Endodermal cell (in vitro differentiated cells): ENCODE results near the gene FGFR4. TPM values are rescaled to one million over a fixed set of nuclear protein-coding genes. Genes with fewer than 3 reads are reported as not detected.

ENCODE experiments used
- DNase-seq: peaks from one replicate; pipeline ENCODE4 v3.0.0-alpha.2; 2017
- H3K27ac ChIP-seq: 2 replicates; pipeline ENCODE4 v1.5.1; 2013; ENCODE audit warnings: mild to moderate bottlenecking, low read depth, low read length, moderate library complexity
- H3K27me3 ChIP-seq: 2 replicates; pipeline ENCODE4 v1.6.1; 2013; ENCODE audit warnings: mild to moderate bottlenecking, low read length, moderate library complexity; ENCODE audit not compliant: insufficient read depth, control insufficient read depth, poor library complexity, severe bottlenecking
- H3K36me3 ChIP-seq: 2 replicates; pipeline ENCODE4 v1.7.0; 2013; ENCODE audit warnings: mild to moderate bottlenecking, low read length, moderate library complexity; ENCODE audit not compliant: control insufficient read depth, insufficient read depth
- H3K4me1 ChIP-seq: one replicate; pipeline ENCODE4 v1.7.0; 2013; ENCODE audit warnings: low read length; ENCODE audit not compliant: control insufficient read depth, insufficient read depth
- H3K4me3 ChIP-seq: 2 replicates; pipeline ENCODE4 v1.5.1; 2013; ENCODE audit warnings: mild to moderate bottlenecking, low read length, moderate library complexity
- H3K9ac ChIP-seq: 2 replicates; pipeline ENCODE4 v1.6.1; 2013; ENCODE audit warnings: mild to moderate bottlenecking, low read length, moderate library complexity; ENCODE audit not compliant: poor library complexity, severe bottlenecking; ENCODE audit errors: extremely low read depth
- H3K9me3 ChIP-seq: 2 replicates; pipeline ENCODE4 v1.6.1; 2013; ENCODE audit warnings: mild to moderate bottlenecking, low read length, moderate library complexity; ENCODE audit not compliant: control insufficient read depth
- H3K27ac Mint-ChIP-seq: 2 replicates; pipeline ENCODE4 v1.8.0; 2020; ENCODE audit warnings: mixed read lengths
- H3K27me3 Mint-ChIP-seq: 2 replicates; pipeline ENCODE4 v1.8.0; 2021; ENCODE audit warnings: mild to moderate bottlenecking, mixed read lengths; ENCODE audit not compliant: insufficient read depth
- H3K36me3 Mint-ChIP-seq: 2 replicates; pipeline ENCODE4 v1.8.0; 2020; ENCODE audit warnings: low read depth, mixed read lengths
- H3K4me1 Mint-ChIP-seq: 2 replicates; pipeline ENCODE4 v1.8.0; 2020; ENCODE audit warnings: mixed read lengths
- H3K4me3 Mint-ChIP-seq: 2 replicates; pipeline ENCODE4 v1.8.0; 2020; ENCODE audit warnings: mild to moderate bottlenecking, moderate library complexity, mixed read lengths
- H3K9me3 Mint-ChIP-seq: 2 replicates; pipeline ENCODE4 v1.8.0; 2020; ENCODE audit warnings: mild to moderate bottlenecking, mixed read lengths
- CTCF ChIP-seq: fragments of 200-600 bp; sonication (generic); conservative IDR thresholded peaks from 2 replicates; pipeline ENCODE4 v1.5.0; 2021; ENCODE audit warnings: antibody characterized with exemption, mild to moderate bottlenecking
- WGBS, 2 experiments: methylation state at CpG; one replicate each; pipeline versions ENCODE4 v1.1.5 to v1.1.7; 2013; ENCODE audit warnings: missing lambda C conversion rate in 2 of 2, mixed read lengths in 1 of 2; ENCODE audit not compliant: insufficient coverage in 1 of 2, insufficient read length in 1 of 2; 5-methylcytosine and 5-hydroxymethylcytosine counted together
- total RNA-seq, 2 donors: library from RNA; stranded (reverse); fragmentation: NEBNext Ultra II Directional in 1 of 2; extraction: Animal tissue kit (Norgen Biotek cat#: 25700) in 1 of 2; gene quantifications; 2 replicates in 1 of 2; 3 replicates in 1 of 2; pipeline ENCODE4 v1.2.1, GENCODE V29; 2021

FGFR4 gene
- total RNA-seq, 2 donors from 2014 or later: 123 to 131 TPM

- Histone ChIP-seq H3K9me3 (peaks cover 7% of the 10 kb centered on the region), H3K4me3 (peak overlapping the region; percentile 93), H3K36me3 (peaks cover 40% of the 10 kb centered on the region), H3K9ac (peak overlapping the region; percentile 65), H3K4me1 (peaks cover 7% of the 10 kb centered on the region), H3K27me3 (no peaks in the 10 kb centered on the region), H3K27ac (peak overlapping the region; percentile 87)
- WGBS, 2 experiments: 0 to 1% methylated on average over 22 to 77 of the region's 83 CpGs
- Mint-ChIP-seq H3K9me3 (no peaks in the 10 kb centered on the region), H3K36me3 (peaks cover 40% of the 10 kb centered on the region), H3K4me3 (peak overlapping the region; percentile 78), H3K27me3 (no peaks in the 10 kb centered on the region), H3K27ac (peak overlapping the region; percentile 94), H3K4me1 (peaks cover 35% of the 10 kb centered on the region)
- TF ChIP-seq CTCF: no peak
- peak; percentile 92 for DNase-seq
These were observed 47.4 kb downstream of the FGFR4 start for GRCh38 chr5:177133853-177134696.

- 30 to 34% methylated on average over 10 to 13 of the region's 13 CpGs for WGBS, 2 experiments
- H3K4me3 Mint-ChIP-seq: peak overlapping the region; percentile 78
- no peak for DNase-seq
- Histone ChIP-seq H3K36me3 (peaks cover 46% of the 10 kb centered on the region), H3K4me1 (peaks cover 7% of the 10 kb centered on the region), H3K4me3 (peak overlapping the region; percentile 93), H3K9ac (peak overlapping the region; percentile 65), H3K27ac (peak overlapping the region; percentile 87), H3K9me3 (peaks cover 7% of the 10 kb centered on the region), H3K27me3 (no peaks in the 10 kb centered on the region)
- peaks cover 45% of the 10 kb centered on the region for H3K36me3 Mint-ChIP-seq
- TF ChIP-seq CTCF: no peak
- H3K27me3 Mint-ChIP-seq: no peaks in the 10 kb centered on the region
- peak overlapping the region; percentile 94 for H3K27ac Mint-ChIP-seq
- no peaks in the 10 kb centered on the region for H3K9me3 Mint-ChIP-seq
- H3K4me1 Mint-ChIP-seq: peaks cover 35% of the 10 kb centered on the region
These were observed 48.0 kb downstream of the FGFR4 start for GRCh38 chr5:177134697-177135225.

- Histone ChIP-seq H3K4me1 (peaks cover 1% of the 10 kb centered on the region), H3K36me3 (peaks cover 91% of the 10 kb centered on the region), H3K27ac (no peak overlapping the region), H3K27me3 (no peaks in the 10 kb centered on the region), H3K9me3 (peaks cover 7% of the 10 kb centered on the region), H3K4me3 (no peak overlapping the region), H3K9ac (no peak overlapping the region)
- no peak for DNase-seq
- no peak for TF ChIP-seq CTCF
- H3K9me3 Mint-ChIP-seq: no peaks in the 10 kb centered on the region
- no peak overlapping the region for H3K27ac Mint-ChIP-seq
- no peak overlapping the region for H3K4me3 Mint-ChIP-seq
- no peaks in the 10 kb centered on the region for H3K27me3 Mint-ChIP-seq
- H3K36me3 Mint-ChIP-seq: peaks cover 81% of the 10 kb centered on the region
- peaks cover 14% of the 10 kb centered on the region for H3K4me1 Mint-ChIP-seq
- WGBS, 2 experiments: 40 to 98% methylated on average over 1 to 2 of the region's 2 CpGs
These were observed 53.6 kb downstream of the FGFR4 start for GRCh38 chr5:177140312-177140711.
